HepG2 (cell line): ENCODE data around the gene CCSER2. TPM values are rescaled to one million over a fixed set of nuclear protein-coding genes. Genes with fewer than 3 reads are reported as not detected.
A peak's percentile ranks its signal among the peaks of the same experiment; 100 is the strongest.

Source experiments
- BATF2 ChIP-seq: sonication (generic); formaldehyde crosslinking; IDR thresholded peaks from 2 replicates; pipeline ENCODE4 v1.8.0; 2022; ENCODE audit warnings: mild to moderate bottlenecking, missing genetic modification reagents, moderate library complexity
- BCL3 ChIP-seq: sonication (generic); formaldehyde crosslinking; IDR thresholded peaks from 2 replicates; pipeline ENCODE4 v1.5.1; 2020; ENCODE audit warnings: mild to moderate bottlenecking, missing genetic modification reagents, moderate library complexity
- CREBL2 ChIP-seq: sonication (generic); formaldehyde crosslinking; IDR thresholded peaks from 2 replicates; pipeline ENCODE4 v1.8.1; 2023; ENCODE audit warnings: missing genetic modification reagents, mild to moderate bottlenecking, borderline replicate concordance
- FOXJ3 ChIP-seq: sonication (generic); formaldehyde crosslinking; IDR thresholded peaks from 2 replicates; pipeline ENCODE4 v1.4.0; 2020; ENCODE audit warnings: missing genetic modification reagents, mild to moderate bottlenecking, borderline replicate concordance
- FOXK2 ChIP-seq: fragments of 450-650 bp; IDR thresholded peaks from 2 replicates; pipeline ENCODE4 v1.6.1; 2016
- GMEB2 ChIP-seq: IDR thresholded peaks from 2 replicates; pipeline ENCODE4 v1.6.1; 2016; ENCODE audit warnings: missing biosample characterization, missing genetic modification reagents, low read depth
- KLF16 ChIP-seq, 2 experiments: sonication (generic) in 1 of 2; formaldehyde crosslinking in 1 of 2; IDR thresholded peaks; 2 replicates each; pipeline versions ENCODE4 v1.6.1 to v1.8.0; 2016 to 2023; ENCODE audit warnings: missing genetic modification reagents in 2 of 2, missing compliant biosample characterization in 1 of 2
- NAIF1 ChIP-seq: sonication (generic); formaldehyde crosslinking; IDR thresholded peaks from 2 replicates; pipeline ENCODE4 v1.5.0; 2020; ENCODE audit warnings: mild to moderate bottlenecking, missing genetic modification reagents, borderline replicate concordance
- PHF21A ChIP-seq: sonication (generic); formaldehyde crosslinking; IDR thresholded peaks from 2 replicates; pipeline ENCODE4 v1.5.0; 2020; ENCODE audit warnings: mild to moderate bottlenecking, missing genetic modification reagents
- SALL1 ChIP-seq: sonication (generic); formaldehyde crosslinking; IDR thresholded peaks from 2 replicates; pipeline ENCODE4 v1.8.0; 2022; ENCODE audit warnings: mild to moderate bottlenecking, missing genetic modification reagents
- SP5 ChIP-seq: IDR thresholded peaks from 2 replicates; pipeline ENCODE4 v1.6.1; 2016; ENCODE audit warnings: low read depth, borderline replicate concordance
- SRY ChIP-seq: sonication (generic); formaldehyde crosslinking; IDR thresholded peaks from 2 replicates; pipeline ENCODE4 v1.8.0; 2022; ENCODE audit warnings: mild to moderate bottlenecking, missing genetic modification reagents
- TAF15 ChIP-seq: fragments of 200-400 bp; formaldehyde crosslinking; IDR thresholded peaks from one replicate; pipeline ENCODE4 v1.6.1; 2018; ENCODE audit warnings: mild to moderate bottlenecking, low read depth, low read length; ENCODE audit not compliant: poor library complexity, severe bottlenecking
- ZNF550 ChIP-seq: sonication (generic); formaldehyde crosslinking; IDR thresholded peaks from 2 replicates; pipeline ENCODE4 v1.4.0; 2020; ENCODE audit warnings: mild to moderate bottlenecking, missing genetic modification reagents, borderline replicate concordance
- ZNF672 ChIP-seq: sonication (generic); formaldehyde crosslinking; IDR thresholded peaks from 2 replicates; pipeline ENCODE4 v1.8.1; 2022; ENCODE audit warnings: missing genetic modification reagents
- ZNF790 ChIP-seq: sonication (generic); formaldehyde crosslinking; IDR thresholded peaks from 2 replicates; pipeline ENCODE4 v1.8.0; 2022; ENCODE audit warnings: missing genetic modification reagents, mild to moderate bottlenecking, borderline replicate concordance
- ZSCAN25 ChIP-seq: sonication (generic); formaldehyde crosslinking; IDR thresholded peaks from 2 replicates; pipeline ENCODE4 v1.8.0; 2022; ENCODE audit warnings: mild to moderate bottlenecking, missing genetic modification reagents
- polyA plus RNA-seq, 8 experiments: library from polyadenylated mRNA; depleted of rRNA in 3 of 8; stranded (reverse) in 7 of 8; unstranded in 1 of 8; fragments of >200 nt; fragmentation: Illumina TruSeq in 4 of 8; extraction: Trizol in 4 of 8; gene quantifications; 2 replicates each; pipeline versions ENCODE4 v1.2.1 to v1.2.3, GENCODE V29; 2011 to 2016; ENCODE audit warnings: low read depth in 4 of 8, missing spikeins in 1 of 8, mixed read lengths in 1 of 8; ENCODE audit not compliant: insufficient read depth in 1 of 8
- total RNA-seq, 5 experiments: library from RNA; depleted of rRNA; stranded (reverse); fragments of >200 nt; fragmentation: Illumina TruSeq; extraction: Trizol; gene quantifications; 2 replicates each; pipeline ENCODE4 v1.2.3, GENCODE V29; 2016; ENCODE audit warnings: low read depth in 1 of 5
- TF ChIP-seq, protein P1 (sequence below): sonication (generic); formaldehyde crosslinking; conservative IDR thresholded peaks from 2 replicates; pipeline ENCODE4 v1.8.1; 2023; ENCODE audit warnings: missing genetic modification reagents
- TF ChIP-seq, protein P2 (sequence below): sonication (generic); formaldehyde crosslinking; IDR thresholded peaks from 2 replicates; pipeline ENCODE4 v1.4.0; 2020; ENCODE audit warnings: missing genetic modification reagents, borderline replicate concordance
- TF ChIP-seq, protein P3 (sequence below): sonication (generic); formaldehyde crosslinking; IDR thresholded peaks from 2 replicates; pipeline ENCODE4 v1.5.0; 2020; ENCODE audit warnings: missing genetic modification reagents

CCSER2 gene
- total and polyA plus RNA-seq, 2 of the 13 experiments (the other 11 are each of a cell fraction or from before 2014, with no cell fraction given) = 13.3 to 17.2 TPM

DNA sequence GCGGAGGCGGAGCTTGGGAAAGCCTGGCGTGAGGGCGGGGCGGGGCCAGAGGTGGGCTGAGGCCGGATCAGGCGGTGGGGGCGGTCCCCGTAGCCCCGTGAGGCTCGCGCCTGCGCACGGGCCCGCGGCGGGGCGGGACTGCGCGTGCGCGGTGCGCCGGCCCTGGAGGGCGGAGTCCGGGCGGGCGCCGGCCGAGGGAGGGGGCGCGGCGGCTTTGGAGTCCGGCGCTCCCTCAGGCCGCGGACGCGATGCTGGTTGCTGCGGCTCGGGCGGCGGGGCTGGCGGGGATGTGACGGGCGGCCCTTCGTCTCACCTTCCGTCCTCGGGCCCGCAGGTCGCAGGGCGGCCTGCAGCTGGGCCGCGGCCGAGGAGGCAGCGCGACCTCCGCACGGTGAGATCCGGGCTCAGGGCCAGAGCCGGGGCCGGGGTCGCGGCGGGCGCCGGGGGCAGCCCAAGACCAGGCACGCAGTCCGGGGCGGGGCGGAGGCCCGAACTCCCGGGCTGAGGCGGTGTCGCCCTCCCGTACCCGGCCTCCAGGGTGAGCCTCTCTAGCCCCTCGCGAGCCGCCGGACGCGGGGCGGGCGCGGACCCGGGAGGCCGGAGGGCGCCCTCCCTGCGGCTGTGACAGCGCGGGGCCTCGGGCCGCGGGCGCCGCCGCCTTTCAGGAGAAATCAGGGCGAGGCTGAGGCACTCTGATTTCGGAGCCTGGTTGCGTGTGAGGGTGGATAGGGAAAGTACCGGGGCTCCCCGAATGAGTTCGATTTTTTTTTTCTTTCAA, at the start of gene CCSER2 (continued):
- TF ChIP-seq ZSCAN25 (CRISPR knock-in tag) = no peak; the same call in 1 of the 2 replicates
- no peak for TF ChIP-seq GMEB2 (CRISPR knock-in tag)
- TF ChIP-seq BATF2 = no peak
- no peak for TF ChIP-seq FOXK2
- no peak for TF ChIP-seq KLF16 (CRISPR knock-in tag; IDR thresholded peaks at IDR 0.05)
- TF ChIP-seq, protein P1, sequence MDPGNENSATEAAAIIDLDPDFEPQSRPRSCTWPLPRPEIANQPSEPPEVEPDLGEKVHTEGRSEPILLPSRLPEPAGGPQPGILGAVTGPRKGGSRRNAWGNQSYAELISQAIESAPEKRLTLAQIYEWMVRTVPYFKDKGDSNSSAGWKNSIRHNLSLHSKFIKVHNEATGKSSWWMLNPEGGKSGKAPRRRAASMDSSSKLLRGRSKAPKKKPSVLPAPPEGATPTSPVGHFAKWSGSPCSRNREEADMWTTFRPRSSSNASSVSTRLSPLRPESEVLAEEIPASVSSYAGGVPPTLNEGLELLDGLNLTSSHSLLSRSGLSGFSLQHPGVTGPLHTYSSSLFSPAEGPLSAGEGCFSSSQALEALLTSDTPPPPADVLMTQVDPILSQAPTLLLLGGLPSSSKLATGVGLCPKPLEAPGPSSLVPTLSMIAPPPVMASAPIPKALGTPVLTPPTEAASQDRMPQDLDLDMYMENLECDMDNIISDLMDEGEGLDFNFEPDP (CRISPR knock-in tag) = no peak
- TF ChIP-seq SALL1 (CRISPR knock-in tag) = peak; percentile 66
- no peak for TF ChIP-seq TAF15
- TF ChIP-seq ZNF790 (CRISPR knock-in tag) = peak; percentile 49; the same call in 1 of the 2 replicates
- TF ChIP-seq, protein P2, sequence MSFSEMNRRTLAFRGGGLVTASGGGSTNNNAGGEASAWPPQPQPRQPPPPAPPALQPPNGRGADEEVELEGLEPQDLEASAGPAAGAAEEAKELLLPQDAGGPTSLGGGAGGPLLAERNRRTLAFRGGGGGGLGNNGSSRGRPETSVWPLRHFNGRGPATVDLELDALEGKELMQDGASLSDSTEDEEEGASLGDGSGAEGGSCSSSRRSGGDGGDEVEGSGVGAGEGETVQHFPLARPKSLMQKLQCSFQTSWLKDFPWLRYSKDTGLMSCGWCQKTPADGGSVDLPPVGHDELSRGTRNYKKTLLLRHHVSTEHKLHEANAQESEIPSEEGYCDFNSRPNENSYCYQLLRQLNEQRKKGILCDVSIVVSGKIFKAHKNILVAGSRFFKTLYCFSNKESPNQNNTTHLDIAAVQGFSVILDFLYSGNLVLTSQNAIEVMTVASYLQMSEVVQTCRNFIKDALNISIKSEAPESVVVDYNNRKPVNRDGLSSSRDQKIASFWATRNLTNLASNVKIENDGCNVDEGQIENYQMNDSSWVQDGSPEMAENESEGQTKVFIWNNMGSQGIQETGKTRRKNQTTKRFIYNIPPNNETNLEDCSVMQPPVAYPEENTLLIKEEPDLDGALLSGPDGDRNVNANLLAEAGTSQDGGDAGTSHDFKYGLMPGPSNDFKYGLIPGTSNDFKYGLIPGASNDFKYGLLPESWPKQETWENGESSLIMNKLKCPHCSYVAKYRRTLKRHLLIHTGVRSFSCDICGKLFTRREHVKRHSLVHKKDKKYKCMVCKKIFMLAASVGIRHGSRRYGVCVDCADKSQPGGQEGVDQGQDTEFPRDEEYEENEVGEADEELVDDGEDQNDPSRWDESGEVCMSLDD (CRISPR knock-in tag) = no peak
- TF ChIP-seq FOXJ3 (CRISPR knock-in tag) = no peak
- TF ChIP-seq CREBL2 = peak; percentile 57; the same call in 1 of the 2 replicates
- TF ChIP-seq ZNF672 (CRISPR knock-in tag) = no peak
- no peak for TF ChIP-seq NAIF1 (CRISPR knock-in tag)
- TF ChIP-seq SRY (CRISPR knock-in tag) = peak; percentile 72; the same call in 1 of the 2 replicates
- peak; percentile 96 for TF ChIP-seq BCL3 (CRISPR knock-in tag)
- no peak for TF ChIP-seq ZNF550 (CRISPR knock-in tag)
- TF ChIP-seq SP5 (CRISPR knock-in tag) = no peak
- TF ChIP-seq PHF21A = no peak; the same call in 1 of the 2 replicates
- TF ChIP-seq, protein P3, sequence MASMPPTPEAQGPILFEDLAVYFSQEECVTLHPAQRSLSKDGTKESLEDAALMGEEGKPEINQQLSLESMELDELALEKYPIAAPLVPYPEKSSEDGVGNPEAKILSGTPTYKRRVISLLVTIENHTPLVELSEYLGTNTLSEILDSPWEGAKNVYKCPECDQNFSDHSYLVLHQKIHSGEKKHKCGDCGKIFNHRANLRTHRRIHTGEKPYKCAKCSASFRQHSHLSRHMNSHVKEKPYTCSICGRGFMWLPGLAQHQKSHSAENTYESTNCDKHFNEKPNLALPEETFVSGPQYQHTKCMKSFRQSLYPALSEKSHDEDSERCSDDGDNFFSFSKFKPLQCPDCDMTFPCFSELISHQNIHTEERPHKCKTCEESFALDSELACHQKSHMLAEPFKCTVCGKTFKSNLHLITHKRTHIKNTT = no peak
